Pulmonary artery endothelial cell (primary cell): ENCODE results near the gene UTS2R. TPM values are rescaled to one million over a fixed set of nuclear protein-coding genes. Genes with fewer than 3 reads are reported as not detected.

Experiments
- DNase-seq: peaks from one replicate; pipeline ENCODE4 v3.0.0-alpha.2; 2011; ENCODE audit warnings: low read depth, low spot score
- total RNA-seq: library from RNA; depleted of rRNA; stranded (reverse); fragments of >200 nt; gene quantifications from 2 replicates; pipeline ENCODE4 v1.2.3, GENCODE V29; 2014

UTS2R gene
- total RNA-seq, 1 donor from 2014 or later: not detected

DNA sequence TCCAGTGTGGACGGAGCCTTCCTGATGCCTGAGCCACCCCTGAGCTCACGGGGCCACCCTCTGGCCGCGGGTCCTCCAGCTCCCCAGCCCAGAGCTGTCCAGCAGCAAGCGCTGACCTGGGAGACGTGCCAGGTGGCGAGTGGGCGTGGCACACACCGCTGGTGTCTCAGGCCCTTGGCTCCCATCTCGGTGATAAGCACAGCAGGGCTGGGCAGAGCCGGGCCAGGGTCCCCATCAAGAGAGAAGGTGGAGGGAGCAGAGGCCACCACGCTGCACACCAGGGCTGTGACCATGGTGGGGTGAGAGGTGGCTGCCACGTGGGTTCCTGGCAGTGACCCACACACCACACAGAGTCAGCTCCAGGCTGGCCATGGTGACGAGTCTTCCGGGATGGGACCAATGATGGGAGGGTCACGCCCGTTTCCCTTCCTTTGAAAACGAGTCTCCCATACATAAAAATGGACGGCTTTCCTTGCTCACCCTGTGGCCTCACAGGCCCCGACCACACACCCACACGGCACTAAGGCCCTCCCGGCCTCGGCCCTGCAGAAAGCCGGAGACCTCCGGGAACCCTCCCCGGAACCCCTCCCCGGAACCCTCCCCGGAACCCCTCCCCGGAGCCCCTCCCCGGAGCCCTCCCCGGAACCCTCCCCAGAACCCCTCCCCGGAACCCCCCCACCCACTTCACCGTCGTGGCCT lies 16.8 kb downstream of the UTS2R start:
- DNase-seq: no peak

DNA sequence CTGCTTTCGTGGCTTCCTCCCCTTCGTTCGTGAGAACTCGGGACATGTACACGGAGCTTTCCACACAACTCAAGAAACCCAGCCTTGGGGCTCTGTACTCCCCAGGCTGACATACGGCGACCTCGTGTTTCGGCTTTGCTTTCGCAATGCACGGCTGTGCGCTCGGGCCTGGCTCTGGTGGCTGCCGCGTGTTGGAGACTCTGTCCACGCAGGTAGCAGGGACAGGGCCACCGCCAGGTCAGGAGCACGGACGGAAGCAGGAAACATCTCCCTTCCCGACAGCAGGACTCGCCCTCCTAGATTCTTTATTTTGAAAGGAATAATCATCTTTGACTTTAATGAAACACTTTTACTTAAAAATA lies 17.3 kb downstream of the UTS2R start:
- no peak for DNase-seq

DNA sequence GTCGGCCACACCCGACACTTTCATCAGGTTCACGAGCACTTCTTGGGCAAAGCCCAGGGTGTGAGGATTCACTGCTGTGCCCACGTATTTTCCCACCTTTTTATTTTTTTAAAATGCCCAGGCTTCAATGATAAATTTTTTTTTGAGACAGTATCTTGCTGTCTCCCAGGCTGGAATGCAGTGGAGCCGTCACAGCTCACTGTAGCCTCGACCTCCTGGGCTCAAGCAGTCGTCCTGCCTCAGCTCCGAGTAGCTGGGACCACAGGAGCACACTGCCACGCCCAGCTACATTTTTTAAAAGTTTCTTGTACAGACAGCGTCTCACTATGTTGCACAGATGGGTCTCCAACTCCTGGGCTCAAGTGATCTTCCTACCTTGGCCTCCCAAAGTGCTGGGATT lies 17.8 kb downstream of the UTS2R start:
- DNase-seq: no peak

DNA sequence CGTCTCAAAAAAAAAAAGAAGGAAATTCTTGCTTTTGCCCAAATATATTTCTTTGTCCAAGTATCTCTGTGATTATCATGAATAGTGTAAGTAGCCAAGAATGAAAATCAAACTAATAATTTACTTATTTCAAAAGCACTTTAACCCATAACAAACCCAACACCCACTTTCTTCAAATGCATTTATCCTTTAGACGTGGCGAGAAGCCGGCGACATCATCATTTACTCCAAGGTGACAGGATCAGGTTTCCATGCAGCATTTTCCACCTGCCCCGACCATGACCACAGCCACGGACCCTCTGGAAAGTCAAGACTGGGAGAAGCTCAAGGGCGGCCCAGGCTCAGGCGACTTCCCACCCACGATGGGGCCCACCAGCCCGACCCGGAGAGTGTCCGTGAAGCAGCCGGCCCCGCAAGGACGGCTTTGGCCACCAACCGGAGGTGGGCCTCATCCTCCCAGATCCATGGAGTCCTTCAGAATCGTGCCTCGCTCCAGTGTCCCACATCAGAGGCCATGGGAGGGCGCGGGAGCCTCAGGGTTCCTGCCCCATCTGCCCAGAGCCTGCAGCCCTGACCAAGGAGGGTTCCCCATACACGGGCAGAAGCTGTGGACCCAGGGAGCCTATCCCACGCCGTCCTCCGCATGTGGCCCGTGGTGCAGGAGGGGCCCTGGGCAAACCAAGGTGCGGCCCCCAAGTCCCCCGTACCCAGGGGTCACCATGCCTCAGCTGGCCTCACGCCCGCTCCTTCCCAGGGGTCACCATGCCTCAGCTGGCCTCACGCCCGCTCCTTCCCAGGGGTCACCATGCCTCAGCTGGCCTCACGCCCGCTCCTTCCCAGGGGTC lies 18.7 kb downstream of the UTS2R start:
- no peak for DNase-seq

DNA sequence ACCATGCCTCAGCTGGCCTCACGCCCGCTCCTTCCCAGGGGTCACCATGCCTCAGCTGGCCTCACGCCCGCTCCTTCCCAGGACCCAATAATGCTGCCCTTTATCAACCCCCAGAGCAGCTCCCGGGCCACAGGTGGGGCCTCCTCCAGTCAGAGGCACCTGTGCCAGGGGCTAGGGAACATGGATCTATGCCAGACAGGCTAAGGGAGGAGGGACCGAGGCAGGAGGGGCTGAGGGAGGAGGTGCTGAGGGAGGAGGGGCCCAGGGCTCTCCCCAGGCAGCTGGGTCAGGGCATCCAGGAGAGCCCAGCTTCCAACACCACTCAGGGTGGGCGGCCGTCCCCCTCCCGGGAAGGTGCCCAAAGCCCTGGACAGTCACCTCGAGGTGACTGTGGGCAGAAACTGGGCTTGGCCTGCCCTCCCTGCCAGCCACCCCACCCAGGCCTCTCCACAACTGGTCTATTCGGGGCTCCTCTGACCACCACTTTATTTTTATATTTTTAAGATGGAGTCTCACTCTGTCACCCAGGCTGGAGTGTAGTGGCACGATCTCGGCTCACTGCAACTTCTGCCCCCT lies 19.4 kb downstream of the UTS2R start:
- no peak for DNase-seq

DNA sequence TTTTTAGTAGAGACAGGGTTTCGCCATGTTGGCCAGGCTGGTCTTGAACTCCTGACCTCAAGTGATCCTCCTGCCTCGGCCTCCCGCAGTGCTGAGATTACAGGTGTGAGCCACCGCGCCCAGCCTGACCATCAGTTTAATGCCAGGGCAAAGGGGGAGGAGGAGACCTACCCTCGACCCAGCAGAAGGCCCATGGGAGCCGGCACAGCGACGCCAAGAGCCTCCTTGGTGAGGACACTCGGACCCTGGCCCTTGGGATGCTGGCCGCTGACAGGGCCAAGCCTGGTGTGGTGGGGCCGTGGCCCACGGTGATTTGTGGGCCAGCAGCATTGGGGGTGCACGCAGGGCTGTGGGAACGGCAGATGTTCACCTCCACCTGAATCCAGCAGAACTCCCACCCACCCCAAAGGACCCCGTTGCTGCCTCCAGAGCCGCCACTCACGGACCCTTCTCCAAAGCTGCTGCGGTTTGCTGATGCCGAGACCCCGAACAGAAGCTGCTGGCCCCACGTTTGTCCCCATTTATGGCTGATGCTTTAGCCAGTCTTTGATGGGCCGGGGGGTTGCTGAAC lies 20.0 kb downstream of the UTS2R start:
- DNase-seq: no peak

DNA sequence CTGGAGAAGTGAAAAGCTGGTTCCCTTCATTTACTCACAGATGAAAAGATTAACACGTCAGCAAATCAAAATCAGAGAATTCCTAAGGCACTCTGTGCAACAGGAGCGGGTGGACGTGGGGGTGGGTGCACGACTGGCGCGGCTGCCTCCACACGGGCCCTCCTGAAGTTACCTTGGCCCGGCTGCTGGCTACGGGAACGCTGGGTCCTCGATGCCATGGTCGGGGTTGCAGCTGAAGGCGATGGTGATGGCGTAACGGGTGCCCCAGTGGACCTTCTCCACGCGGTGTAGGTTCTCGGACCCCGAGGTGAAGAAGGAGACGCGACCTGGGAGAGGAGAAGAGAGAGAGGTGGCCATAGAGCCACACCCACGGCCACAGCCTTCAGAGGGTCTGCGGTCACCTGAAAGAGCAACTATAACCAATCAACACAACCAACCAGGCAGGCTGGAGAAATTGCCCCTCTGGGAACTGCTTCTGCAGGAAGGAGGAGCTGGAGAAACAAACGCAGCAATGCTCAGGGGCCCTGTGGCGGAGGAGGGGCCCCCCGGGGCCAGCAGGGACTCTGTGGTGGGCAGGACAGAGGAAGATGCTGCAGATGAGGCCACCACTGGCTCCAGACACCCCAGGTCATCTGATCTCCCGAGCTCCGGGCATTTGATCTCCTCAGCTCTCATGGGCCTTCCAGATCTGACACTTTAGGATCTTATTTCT lies 20.8 kb downstream of the UTS2R start:
- no peak for DNase-seq

DNA sequence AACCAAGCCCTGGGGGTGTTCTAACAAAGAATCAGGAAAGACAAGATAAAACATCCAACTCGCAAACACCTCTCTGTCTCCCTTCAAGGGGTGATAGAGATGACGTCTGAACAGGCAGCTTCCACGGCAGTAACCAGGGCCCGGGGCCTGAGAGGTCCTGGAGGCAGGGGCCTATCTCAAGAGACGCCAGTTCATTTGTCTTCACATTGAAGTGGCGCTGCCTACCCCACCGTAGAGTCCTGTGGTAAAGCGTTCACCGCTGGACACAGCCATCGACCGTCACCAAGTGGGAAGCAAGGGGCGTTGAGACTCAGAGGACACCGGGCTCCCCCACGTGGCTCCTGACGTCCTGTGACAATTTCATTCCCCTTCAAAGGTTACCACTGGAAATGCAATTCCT lies 21.4 kb downstream of the UTS2R start:
- no peak for DNase-seq

DNA sequence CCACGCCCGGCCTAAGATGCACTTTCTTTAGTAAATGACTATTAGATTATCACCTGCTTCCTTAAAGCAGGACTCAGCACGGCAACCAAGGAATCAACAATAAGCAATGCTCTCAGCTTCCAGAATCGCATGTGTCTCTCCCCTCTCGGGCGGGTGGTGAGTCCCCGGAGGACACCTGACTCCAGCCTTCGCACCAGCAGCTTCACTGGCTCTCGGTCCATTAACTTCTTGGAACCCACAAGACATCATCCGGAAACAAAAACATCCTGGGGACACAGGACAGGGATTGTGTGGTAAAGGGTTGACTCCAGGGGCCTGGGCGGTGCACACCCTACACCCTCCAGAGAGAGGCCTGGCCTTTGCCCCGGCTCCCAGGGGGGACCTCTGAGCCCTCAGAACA lies 22.7 kb downstream of the UTS2R start:
- no peak for DNase-seq

DNA sequence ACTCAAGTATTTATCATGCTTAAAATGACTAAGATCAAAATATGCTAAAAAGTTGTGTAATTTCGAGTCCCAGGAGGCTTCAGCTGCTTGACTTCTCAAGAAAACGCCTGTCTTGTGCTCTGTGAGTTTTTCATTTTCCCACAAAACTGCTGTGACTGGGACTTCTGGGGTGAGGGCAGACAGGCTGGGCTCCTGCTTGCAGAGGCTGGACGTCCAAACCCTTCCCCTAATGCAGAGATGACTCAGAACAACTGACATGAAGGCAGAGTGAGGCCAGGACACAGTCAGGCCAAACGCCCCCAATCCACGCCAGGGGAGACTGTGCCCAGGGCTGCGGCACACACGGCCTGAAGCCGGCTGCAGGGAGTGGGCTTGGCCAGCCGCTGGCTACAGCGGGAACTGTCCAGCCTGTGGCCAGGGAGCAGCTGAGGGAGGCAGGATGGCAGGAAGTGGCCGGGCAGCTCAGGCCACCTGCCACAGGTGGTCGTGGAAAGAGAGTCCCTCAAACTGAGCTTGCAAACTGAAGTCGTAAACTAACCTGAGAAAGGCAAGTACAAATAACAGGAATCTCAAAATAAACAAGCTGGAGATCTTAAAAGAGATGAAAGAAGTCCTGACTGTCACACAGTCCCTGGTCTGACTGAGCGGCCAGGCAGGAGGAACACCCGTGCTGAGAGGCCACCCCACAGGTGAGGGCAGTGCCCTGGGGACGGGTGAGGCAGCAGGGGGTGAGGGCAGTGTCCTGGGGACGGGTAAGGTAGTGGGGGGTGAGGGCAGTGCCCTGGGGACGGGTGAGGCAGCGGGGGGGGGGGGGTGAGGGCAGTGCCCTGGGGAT lies 25.3 kb downstream of the UTS2R start:
- DNase-seq: no peak

DNA sequence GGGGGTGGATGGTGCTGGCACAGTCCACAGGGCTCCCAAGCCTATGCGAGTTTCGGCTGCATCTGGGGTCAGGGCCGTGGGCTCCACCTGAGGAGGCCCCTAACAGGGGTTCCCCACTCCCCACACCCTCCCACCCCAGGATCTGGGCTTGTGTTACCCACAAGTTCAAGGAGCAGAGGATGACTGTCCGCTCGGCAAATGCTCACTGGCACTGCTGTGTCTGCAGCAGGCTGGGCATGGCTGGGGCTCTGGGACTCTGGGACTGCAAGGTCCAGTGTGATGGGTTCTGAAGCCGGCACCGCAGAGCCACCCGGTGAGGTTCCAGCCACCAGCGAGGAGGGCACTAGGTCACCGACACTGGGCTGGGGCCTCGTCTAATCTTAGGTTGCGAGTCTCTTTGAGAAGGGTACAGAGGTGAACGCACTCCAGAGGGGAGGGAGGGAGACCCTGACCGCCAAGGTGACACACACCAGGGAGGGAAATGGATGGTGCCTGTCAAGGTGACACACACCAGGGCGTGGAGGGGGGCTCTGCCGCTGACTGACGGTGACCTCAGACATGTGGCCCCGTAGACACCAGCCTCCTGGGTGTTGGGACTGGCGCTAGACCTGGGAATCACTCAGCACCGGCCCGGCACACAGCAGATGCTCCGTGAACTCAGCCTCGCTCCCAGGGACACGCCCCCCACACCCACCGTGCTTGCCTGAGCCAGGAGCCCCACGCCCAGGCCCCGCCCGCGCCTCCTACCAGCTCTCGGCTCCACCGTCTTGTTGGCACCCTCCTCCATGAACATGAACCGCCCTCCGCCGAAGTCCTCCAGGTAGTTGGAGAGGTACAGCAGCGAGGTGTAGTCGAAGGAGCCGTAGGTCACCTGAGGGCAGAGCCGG lies 26.1 kb downstream of the UTS2R start:
- no peak for DNase-seq

DNA sequence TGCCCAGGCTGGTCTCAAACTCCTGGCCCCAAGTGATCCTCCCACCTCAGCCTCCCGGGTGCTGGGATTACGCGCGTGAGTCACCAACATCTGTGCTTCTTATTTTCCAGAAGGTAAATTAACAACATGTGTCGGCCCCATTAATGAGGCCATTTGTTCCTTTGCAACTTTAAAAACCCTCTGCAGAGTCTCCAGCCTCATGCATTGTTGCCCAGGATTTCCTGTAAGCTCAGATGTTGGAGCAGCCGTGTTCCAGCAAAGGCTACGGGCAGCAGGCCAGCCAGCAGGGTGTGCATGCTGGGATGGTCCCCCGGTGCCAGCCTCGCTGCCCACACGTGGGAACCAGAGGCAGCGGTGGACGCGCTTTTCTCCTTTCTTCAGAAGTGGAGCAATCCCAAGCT lies 27.5 kb downstream of the UTS2R start:
- DNase-seq: no peak

DNA sequence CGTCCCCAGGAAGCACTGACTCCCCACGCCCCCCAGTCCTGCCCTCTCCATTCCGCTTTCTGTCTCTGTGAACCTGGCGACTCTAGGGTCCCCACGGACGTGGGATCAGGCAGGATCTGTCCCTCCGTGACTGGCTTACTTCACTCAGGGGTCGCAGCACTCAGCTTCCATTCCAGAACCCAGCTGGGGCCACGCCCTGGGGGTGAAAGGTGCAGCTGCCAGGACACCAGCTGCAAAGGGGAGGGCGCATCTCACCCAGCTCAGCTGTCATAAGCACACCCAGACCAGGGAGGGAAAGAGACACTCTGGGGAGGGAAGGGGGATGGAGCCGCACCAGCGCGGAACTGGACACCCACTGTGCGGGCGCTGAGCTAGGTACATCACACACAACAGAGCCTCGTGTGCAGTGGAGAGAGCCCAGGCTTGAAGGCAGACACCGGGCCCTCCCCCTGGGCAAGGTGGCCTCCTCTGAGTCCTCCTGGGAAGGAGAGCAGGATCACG lies 28.1 kb downstream of the UTS2R start:
- no peak for DNase-seq

DNA sequence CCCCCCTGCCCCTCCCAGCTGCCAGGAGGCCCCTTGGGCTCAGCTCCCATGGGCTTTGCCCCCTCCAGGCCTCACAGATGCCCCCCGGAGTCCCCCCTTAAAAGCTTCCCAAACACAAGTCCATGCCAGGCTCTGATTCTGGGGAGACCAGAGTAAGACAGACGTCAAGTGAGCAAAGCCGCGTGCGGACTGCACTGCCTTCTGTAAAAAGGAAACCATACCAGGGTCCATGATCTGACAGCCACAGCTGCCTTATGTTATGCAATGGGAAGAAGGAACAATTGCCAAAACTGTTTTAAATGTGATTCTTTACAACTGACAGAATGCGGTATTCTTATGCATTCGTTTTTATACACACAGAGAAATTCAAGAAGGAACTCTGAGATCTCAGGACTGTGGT lies 28.6 kb downstream of the UTS2R start:
- DNase-seq: no peak

DNA sequence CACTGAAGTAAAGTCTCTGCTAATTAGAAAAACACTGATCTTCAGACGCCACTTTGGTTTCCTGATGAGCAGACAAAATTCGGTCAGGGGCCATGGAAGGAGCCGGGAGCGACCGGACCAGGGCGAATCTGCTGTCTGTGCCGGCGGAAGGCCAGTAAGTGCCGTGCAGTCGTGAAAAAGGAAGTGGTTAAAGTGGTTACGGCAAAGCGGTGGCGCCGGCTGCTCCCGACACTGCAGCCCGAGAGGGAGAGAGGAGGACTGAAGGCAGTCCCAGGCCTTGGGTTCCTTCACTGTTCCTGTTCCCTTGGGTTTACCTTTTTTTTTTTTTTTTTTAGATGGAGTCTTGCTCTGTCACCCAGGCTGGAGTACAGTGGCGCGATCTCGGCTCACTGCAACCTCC lies 29.3 kb downstream of the UTS2R start:
- no peak for DNase-seq

DNA sequence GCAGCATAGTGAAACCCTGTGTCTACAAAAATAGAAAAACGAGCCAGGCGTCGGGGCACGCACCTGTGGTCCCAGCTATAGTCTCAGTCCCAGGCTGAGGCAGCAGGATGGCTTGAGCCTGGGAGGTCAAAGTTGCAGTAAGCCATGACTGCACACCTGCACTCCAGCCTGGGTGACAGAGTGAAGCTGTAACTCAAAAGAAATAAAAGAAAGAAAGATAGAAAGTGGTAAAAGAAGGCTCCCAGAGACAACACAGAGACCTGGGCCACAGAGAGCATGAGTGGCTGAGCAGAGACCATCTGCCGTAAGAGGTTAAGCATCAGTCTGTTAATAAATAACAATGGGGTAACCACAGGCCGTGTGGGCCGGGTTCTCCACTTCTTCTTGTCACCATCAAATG lies 31.3 kb downstream of the UTS2R start:
- DNase-seq: no peak

DNA sequence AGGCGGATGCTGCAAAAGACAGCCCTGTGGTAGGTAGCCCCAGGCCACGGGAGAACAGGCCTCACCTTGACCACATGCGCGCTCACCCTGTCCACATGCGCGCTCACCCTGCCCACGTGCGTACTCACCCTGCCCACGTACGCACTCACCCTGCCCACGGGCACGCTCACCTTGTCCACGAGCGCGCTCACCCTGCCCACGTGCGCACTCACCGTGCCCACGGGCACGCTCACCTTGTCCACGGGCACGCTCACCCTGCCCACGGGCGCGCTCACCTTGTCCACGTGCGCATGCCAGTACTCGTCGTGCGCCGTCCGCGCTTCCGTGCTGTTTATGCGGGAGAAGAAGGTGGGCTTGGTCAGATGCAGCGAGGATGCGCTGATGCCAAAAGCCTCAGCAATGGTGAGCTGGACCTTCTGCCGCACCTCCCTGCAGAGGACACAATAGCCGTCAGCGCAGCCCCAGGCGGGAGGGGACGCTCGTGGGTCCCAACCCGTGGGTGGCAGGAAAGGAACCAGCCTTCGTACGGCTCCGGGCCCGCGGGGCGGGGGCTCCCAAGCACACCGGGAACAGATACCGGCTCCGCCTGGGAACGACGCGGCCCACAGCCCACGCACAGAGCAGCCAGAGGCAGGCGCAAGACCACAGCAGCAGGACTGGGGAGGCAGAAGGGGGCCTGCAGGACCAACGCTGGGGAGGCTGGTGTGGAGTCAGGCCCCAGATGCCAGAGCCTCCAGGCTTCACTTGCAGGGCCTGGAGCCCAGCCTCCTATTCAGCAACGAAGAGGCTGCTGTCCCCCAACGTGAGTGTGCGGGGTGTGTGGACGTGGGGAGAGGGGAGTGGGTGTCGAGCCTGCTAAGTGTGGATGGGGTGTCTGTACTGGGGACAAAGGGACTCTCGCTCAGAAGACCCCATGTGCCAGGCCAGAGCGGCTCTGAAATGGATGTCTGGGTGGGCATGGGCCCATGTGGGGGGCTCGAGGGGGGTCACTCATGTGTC lies 32.4 kb downstream of the UTS2R start:
- no peak for DNase-seq

DNA sequence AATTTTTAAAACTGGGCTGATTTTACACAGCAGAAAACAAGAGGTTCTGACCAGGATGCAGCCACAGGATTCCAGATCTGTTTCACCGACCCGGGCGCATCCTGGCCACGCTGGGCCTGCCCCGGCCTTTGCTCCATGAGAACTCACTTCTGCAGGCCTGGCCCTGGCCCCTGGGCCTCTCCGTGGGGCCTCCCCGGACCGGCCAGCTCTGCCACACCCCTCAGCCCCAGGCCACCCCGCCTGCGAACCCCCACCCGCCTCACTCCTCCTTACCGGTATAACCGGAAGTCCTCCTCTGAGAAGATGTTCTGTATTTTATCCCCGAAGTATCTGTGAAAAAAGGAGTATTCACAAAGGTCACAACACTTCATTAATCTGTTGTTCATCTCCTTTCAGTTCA lies 33.5 kb downstream of the UTS2R start:
- no peak for DNase-seq
